CD14-positive monocyte (primary cell): ENCODE results near the gene SPTB. TPM values are rescaled to one million over a fixed set of nuclear protein-coding genes. Genes with fewer than 3 reads are reported as not detected.
A peak's percentile ranks its signal among the peaks of the same experiment; 100 is the strongest.

ENCODE experiments used
- DNase-seq, 3 donors: peaks; one replicate each; pipeline ENCODE4 v3.0.0-alpha.2; 2011 to 2022
- H2AFZ ChIP-seq: 2 replicates; pipeline ENCODE4 v1.6.0; 2012; ENCODE audit warnings: mild to moderate bottlenecking, low read depth, low read length, inconsistent platforms; ENCODE audit not compliant: insufficient read depth, poor library complexity, severe bottlenecking
- H3K27ac ChIP-seq, 2 donors: 1 replicate in 1 of 2; 2 replicates in 1 of 2; pipeline ENCODE4 v1.5.1; 2012 to 2013; ENCODE audit warnings: low read length in 2 of 2, control low read depth in 1 of 2, inconsistent platforms in 1 of 2, low read depth in 1 of 2, mild to moderate bottlenecking in 1 of 2
- H3K27me3 ChIP-seq, 2 donors: one replicate each; pipeline versions ENCODE4 v1.6.0 to v1.6.1; 2011 to 2013; ENCODE audit warnings: low read length in 2 of 2; ENCODE audit not compliant: control insufficient read depth in 2 of 2, insufficient read depth in 2 of 2
- H3K36me3 ChIP-seq, 2 donors: replicated peaks in 1 of 2; 1 replicate in 1 of 2; 2 replicates in 1 of 2; pipeline versions ENCODE4 v1.5.1 to v1.6.1; 2012 to 2013; ENCODE audit warnings: low read length in 2 of 2, control low read depth in 1 of 2, inconsistent platforms in 1 of 2, mild to moderate bottlenecking in 1 of 2; ENCODE audit not compliant: insufficient read depth in 2 of 2, control insufficient read depth in 1 of 2
- H3K4me1 ChIP-seq, 2 donors: 1 replicate in 1 of 2; 2 replicates in 1 of 2; pipeline versions ENCODE4 v1.5.1 to v1.6.1; 2012 to 2013; ENCODE audit warnings: low read length in 2 of 2, control low read depth in 1 of 2, inconsistent platforms in 1 of 2, mild to moderate bottlenecking in 1 of 2, moderate library complexity in 1 of 2; ENCODE audit not compliant: insufficient read depth in 2 of 2, control insufficient read depth in 1 of 2
- H3K4me2 ChIP-seq: replicated peaks from 2 replicates; pipeline ENCODE3; 2012; ENCODE audit warnings: low read length, moderate library complexity, mild to moderate bottlenecking; ENCODE audit not compliant: poor library complexity, severe bottlenecking; ENCODE audit errors: extremely low read depth
- H3K4me3 ChIP-seq, 3 experiments: fragments of 200-600 bp in 1 of 3; sonication (generic) in 1 of 3; replicated peaks in 1 of 3; 1 replicate in 2 of 3; 2 replicates in 1 of 3; pipeline ENCODE4 v1.5.1; 2011 to 2013; ENCODE audit warnings: low read length in 3 of 3, mild to moderate bottlenecking in 3 of 3, control low read depth in 2 of 3, low read depth in 2 of 3, inconsistent platforms in 1 of 3, moderate library complexity in 1 of 3
- H3K79me2 ChIP-seq: 2 replicates; pipeline ENCODE4 v1.6.0; 2012; ENCODE audit warnings: mild to moderate bottlenecking, control low read depth, inconsistent platforms, low read length, moderate library complexity; ENCODE audit not compliant: insufficient read depth
- H3K9ac ChIP-seq: 2 replicates; pipeline ENCODE4 v1.6.0; 2017; ENCODE audit warnings: low read length, mild to moderate bottlenecking; ENCODE audit not compliant: insufficient read depth, poor library complexity, severe bottlenecking
- H3K9me3 ChIP-seq, 2 donors: replicated peaks in 1 of 2; 1 replicate in 1 of 2; 2 replicates in 1 of 2; pipeline versions ENCODE4 v1.5.1 to v1.6.1; 2012 to 2013; ENCODE audit warnings: low read length in 2 of 2, control low read depth in 1 of 2; ENCODE audit not compliant: control insufficient read depth in 1 of 2, insufficient read depth in 1 of 2
- H4K20me1 ChIP-seq: 2 replicates; pipeline ENCODE4 v1.6.0; 2012; ENCODE audit warnings: mild to moderate bottlenecking, low read length, control low read depth, moderate library complexity; ENCODE audit not compliant: insufficient read depth
- H3K27ac Mint-ChIP-seq, 7 donors: one replicate each; pipeline ENCODE4 v1.8.0; 2020; ENCODE audit warnings: mild to moderate bottlenecking in 7 of 7, mixed read lengths in 7 of 7, moderate library complexity in 6 of 7, inconsistent platforms in 2 of 7
- H3K27me3 Mint-ChIP-seq, 3 donors: one replicate each; pipeline ENCODE4 v1.8.0; 2021 to 2022; ENCODE audit warnings: low read depth in 3 of 3, mild to moderate bottlenecking in 3 of 3, mixed read lengths in 3 of 3, moderate library complexity in 3 of 3, inconsistent platforms in 1 of 3
- H3K36me3 Mint-ChIP-seq, 2 donors: one replicate each; pipeline ENCODE4 v1.8.0; 2020; ENCODE audit warnings: mixed read lengths in 2 of 2, inconsistent platforms in 1 of 2, mild to moderate bottlenecking in 1 of 2
- H3K4me1 Mint-ChIP-seq: one replicate; pipeline ENCODE4 v1.8.0; 2020; ENCODE audit warnings: mild to moderate bottlenecking, mixed read lengths
- H3K4me3 Mint-ChIP-seq, 2 donors: one replicate each; pipeline ENCODE4 v1.8.0; 2020; ENCODE audit warnings: mild to moderate bottlenecking in 2 of 2, mixed read lengths in 2 of 2, moderate library complexity in 1 of 2
- H3K9me3 Mint-ChIP-seq, 7 donors: one replicate each; pipeline ENCODE4 v1.8.0; 2020 to 2022; ENCODE audit warnings: mixed read lengths in 7 of 7, mild to moderate bottlenecking in 6 of 7, moderate library complexity in 6 of 7, inconsistent platforms in 2 of 7
- WGBS: methylation state at CpG from one replicate; pipeline ENCODE4 v1.1.5; 2013; ENCODE audit warnings: missing lambda C conversion rate; ENCODE audit not compliant: insufficient coverage; 5-methylcytosine and 5-hydroxymethylcytosine counted together
- intact Hi-C, 2 donors: fragments of 100-400 bp; cut with micrococcal nuclease; formaldehyde crosslinking; loops; one replicate each; pipeline versions ENCODE4 v1.15.0 to v1.15.1; 2023
- polyA plus RNA-seq, 3 donors: library from polyadenylated mRNA; depleted of rRNA in 1 of 3; unstranded in 2 of 3; stranded (reverse) in 1 of 3; fragments of 300-500 nt in 2 of 3; fragments of >200 nt in 1 of 3; fragmentation: Illumina TruSeq in 2 of 3; gene quantifications; 1 replicate in 2 of 3; 2 replicates in 1 of 3; pipeline ENCODE4 v1.2.3, GENCODE V29; 2012 to 2021
- TF ChIP-seq, protein P1 (sequence below): fragments of 200-600 bp; IDR thresholded peaks from one replicate; pipeline ENCODE4 v1.8.0; 2022; ENCODE audit warnings: antibody characterized with exemption, mild to moderate bottlenecking

The SPTB gene
- polyA plus RNA-seq, 3 donors, result not detected

DNA sequence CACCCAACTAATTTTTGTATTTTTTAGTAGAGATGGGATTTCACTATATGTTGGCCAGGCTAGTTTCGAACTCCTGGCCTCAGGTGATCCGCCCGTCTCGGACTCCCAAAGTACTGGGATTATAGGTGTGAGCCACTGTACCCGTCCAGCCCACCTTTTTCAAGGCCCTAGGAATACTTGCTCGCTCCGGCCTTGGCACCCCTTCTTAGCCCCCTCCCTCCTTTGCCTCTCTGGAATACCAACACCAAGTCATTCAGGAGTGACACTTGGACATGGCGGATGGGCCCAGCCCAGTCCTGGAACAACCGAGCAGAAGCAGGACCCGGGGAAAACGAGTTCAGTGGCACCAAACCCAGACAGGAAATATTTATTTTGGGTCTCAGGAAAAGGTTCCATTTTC, 146.4 kb downstream of the SPTB start:
- Histone ChIP-seq H3K9me3 (no peaks in the 10 kb centered on the region), H3K36me3 (peaks cover 63 to 82% of the 10 kb centered on the region in 2 donors), H3K4me1 (no peaks in the 10 kb centered on the region), H4K20me1 (peaks cover 3% of the 10 kb centered on the region), H3K4me3 (no peak overlapping the region), H3K4me2 (no peak overlapping the region), H3K27ac (no peak overlapping the region), H2AFZ (no peak overlapping the region), H3K27me3 (no peaks in the 10 kb centered on the region), H3K79me2 (no peaks in the 10 kb centered on the region), H3K9ac (no peak overlapping the region)
- Mint-ChIP-seq H3K9me3 (no peaks in the 10 kb centered on the region), H3K4me1 (peaks cover 4% of the 10 kb centered on the region), H3K36me3 (peaks cover 64 to 93% of the 10 kb centered on the region in 2 donors), H3K27ac (peak overlapping the region in 1 of 7 donors; percentile 25), H3K27me3 (peaks cover 0 to 2% (median 0%) of the 10 kb centered on the region in 3 donors), H3K4me3 (no peak overlapping the region)
- TF ChIP-seq, protein P1, sequence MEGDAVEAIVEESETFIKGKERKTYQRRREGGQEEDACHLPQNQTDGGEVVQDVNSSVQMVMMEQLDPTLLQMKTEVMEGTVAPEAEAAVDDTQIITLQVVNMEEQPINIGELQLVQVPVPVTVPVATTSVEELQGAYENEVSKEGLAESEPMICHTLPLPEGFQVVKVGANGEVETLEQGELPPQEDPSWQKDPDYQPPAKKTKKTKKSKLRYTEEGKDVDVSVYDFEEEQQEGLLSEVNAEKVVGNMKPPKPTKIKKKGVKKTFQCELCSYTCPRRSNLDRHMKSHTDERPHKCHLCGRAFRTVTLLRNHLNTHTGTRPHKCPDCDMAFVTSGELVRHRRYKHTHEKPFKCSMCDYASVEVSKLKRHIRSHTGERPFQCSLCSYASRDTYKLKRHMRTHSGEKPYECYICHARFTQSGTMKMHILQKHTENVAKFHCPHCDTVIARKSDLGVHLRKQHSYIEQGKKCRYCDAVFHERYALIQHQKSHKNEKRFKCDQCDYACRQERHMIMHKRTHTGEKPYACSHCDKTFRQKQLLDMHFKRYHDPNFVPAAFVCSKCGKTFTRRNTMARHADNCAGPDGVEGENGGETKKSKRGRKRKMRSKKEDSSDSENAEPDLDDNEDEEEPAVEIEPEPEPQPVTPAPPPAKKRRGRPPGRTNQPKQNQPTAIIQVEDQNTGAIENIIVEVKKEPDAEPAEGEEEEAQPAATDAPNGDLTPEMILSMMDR, result no peak
- intact Hi-C loops, result no loop called here
- no peak for DNase-seq
- WGBS, result 98% methylated on average over 8 of the region's 11 CpGs

DNA sequence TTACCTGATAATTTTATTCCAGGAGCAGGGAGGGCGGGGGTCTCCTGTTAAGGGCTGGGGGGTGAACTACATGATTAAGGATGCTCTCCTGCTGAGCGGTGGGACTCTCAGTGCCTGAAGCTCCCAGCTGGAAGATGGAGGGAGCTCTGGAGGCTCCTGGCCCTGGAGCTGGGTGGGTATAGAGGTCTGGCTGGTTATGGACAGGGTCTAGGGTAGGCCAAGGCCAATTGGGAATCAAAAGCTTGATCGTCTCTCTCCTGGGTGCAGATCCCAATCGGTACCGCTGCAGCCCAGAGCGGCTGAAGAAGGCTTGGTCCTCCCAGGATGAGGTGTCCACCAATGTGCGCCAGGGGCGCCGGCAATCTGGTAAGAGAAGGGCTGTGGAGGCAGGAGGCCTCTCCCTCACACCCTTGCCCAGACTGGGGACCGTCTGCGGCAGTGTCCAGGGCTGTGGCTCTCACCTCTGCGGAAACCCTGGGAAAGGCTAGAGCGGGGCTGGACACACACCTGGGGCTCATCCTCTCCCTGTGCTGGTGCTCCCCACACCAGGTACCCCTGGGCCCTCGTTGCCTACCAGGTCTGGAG, 147.1 kb downstream of the SPTB start:
- intact Hi-C loops, result no loop called here
- no peaks in the 10 kb centered on the region for H3K27me3 ChIP-seq
- peaks cover 4% of the 10 kb centered on the region for H3K4me1 Mint-ChIP-seq
- H3K36me3 Mint-ChIP-seq, result peaks cover 70 to 93% of the 10 kb centered on the region in 2 donors
- peak overlapping the region in 1 of 7 donors; percentile 20 for H3K27ac Mint-ChIP-seq
- TF ChIP-seq, protein P1, result no peak
- H4K20me1 ChIP-seq, result peaks cover 3% of the 10 kb centered on the region
- H3K9ac ChIP-seq, result no peak overlapping the region
- no peak overlapping the region for H2AFZ ChIP-seq
- H3K36me3 ChIP-seq, result peaks cover 67 to 82% of the 10 kb centered on the region in 2 donors
- no peaks in the 10 kb centered on the region for H3K9me3 ChIP-seq
- no peak overlapping the region for H3K4me3 Mint-ChIP-seq
- DNase-seq, result no peak
- H3K27ac ChIP-seq, result no peak overlapping the region
- H3K4me3 ChIP-seq, result no peak overlapping the region
- peaks cover 0 to 2% (median 0%) of the 10 kb centered on the region in 3 donors for H3K27me3 Mint-ChIP-seq
- H3K9me3 Mint-ChIP-seq, result no peaks in the 10 kb centered on the region
- H3K4me2 ChIP-seq, result no peak overlapping the region
- H3K79me2 ChIP-seq, result no peaks in the 10 kb centered on the region
- no peaks in the 10 kb centered on the region for H3K4me1 ChIP-seq
- 100% methylated on average over 6 of the region's 14 CpGs for WGBS
